Activated CD8-positive, alpha-beta memory T cell treated with anti-CD3 and anti-CD28 coated beads for 36 hours (primary cell): ENCODE results near the gene FOXA3. TPM values are rescaled to one million over a fixed set of nuclear protein-coding genes. Genes with fewer than 3 reads are reported as not detected.
"Not testable (repeated sequence)": the region's sequence is repeated elsewhere in the genome, so short reads cannot be mapped to it uniquely, and the experiment has no call there.

ENCODE experiments used
- CTCF ChIA-PET: fragments of 350-600 bp; sonication (Branson Sonifier 250); formaldehyde crosslinking; loops from one replicate; lab custom pipeline; 2021; ENCODE audit warnings: antibody characterized with exemption; lab: Charles Lee
- POLR2A ChIA-PET: fragments of 350-600 bp; sonication (Branson Sonifier 250); formaldehyde crosslinking; loops from one replicate; lab custom pipeline; 2021; ENCODE audit warnings: antibody characterized with exemption; lab: Charles Lee
- total RNA-seq, 2 experiments: library from RNA; stranded (reverse); gene quantifications; one replicate each; pipeline ENCODE4 v1.2.3, GENCODE V29; 2021

The FOXA3 gene
- total RNA-seq, 2 experiments from 2014 or later: 0.52 to 0.74 TPM

DNA sequence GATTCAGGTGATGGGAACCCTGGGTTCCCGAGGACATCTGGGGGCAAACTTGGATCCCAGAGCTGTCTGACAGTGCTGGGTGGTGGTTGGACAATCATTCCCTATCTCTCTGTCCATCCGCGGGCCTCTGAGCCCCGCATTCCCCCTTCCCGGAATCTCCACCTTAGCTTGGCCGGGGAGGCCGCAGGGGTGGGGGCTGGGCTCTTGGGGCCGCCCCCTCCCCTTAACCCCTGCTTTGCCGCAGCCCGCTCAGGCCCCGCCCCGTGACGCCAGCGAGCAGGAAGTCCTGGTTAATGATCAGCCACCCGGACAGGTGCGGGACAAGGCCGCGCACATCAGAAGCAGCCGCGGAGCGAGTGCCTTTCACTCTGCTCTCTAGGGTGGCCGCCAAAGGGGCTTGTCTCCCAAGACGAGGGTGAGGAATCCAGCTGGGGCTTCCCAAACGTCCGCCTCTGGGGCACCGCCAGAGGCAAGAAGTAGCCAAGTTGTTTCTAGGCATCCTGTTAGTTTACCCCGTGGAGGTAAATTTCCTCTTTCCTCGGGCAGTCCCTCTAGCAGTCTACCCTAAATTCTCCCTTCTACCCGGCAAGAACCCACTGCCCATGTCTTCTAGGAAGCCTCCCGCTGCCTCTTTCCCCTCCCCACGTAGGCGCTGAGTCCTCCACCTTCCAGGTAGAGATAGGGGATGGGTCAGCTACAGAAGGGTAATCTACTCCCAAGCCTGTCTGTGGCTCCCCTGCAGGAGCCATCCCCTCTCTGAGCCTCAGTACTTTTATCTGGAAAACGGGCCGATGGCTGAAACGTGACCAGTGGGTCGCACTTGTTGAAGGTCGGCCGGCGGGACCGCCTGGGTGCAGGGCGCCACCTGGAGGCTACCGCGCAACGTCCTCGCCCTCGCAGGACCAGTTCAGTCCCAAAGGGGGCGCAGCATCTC, 18.8 kb downstream of the FOXA3 start:
- CTCF ChIA-PET: interaction anchor here (0.5 to 5.2 kb wide), 13 partner anchors 10 to 512 kb away, joined by 3 to 65 read pairs (median 3); partner anchors contain the start of genes FOXA3, QPCTL and SYMPK

DNA sequence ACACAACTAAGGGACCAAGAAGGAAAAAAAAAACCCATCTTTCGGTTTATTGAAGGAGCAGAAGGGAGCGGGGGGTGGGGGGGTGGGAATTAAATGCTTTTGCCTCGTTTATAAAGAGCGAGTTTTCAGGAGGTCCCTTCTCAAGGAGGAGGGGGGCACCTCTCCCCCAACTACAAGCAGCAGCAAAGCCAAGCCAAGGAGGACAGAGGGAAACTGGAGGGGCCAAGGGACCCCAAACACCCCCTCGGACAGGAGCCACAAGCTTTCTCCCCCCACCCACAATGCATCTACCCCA, 19.4 kb downstream of the FOXA3 start:
- POLR2A ChIA-PET: no interaction called here

More for the DNA sequence above, 18.8 kb downstream of the FOXA3 start:
- POLR2A ChIA-PET: interaction anchor here (0.6 to 0.9 kb wide), 2 partner anchors 18 to 114 kb away, joined by 3 to 17 read pairs; partner anchors contain the start of gene SIX5

DNA sequence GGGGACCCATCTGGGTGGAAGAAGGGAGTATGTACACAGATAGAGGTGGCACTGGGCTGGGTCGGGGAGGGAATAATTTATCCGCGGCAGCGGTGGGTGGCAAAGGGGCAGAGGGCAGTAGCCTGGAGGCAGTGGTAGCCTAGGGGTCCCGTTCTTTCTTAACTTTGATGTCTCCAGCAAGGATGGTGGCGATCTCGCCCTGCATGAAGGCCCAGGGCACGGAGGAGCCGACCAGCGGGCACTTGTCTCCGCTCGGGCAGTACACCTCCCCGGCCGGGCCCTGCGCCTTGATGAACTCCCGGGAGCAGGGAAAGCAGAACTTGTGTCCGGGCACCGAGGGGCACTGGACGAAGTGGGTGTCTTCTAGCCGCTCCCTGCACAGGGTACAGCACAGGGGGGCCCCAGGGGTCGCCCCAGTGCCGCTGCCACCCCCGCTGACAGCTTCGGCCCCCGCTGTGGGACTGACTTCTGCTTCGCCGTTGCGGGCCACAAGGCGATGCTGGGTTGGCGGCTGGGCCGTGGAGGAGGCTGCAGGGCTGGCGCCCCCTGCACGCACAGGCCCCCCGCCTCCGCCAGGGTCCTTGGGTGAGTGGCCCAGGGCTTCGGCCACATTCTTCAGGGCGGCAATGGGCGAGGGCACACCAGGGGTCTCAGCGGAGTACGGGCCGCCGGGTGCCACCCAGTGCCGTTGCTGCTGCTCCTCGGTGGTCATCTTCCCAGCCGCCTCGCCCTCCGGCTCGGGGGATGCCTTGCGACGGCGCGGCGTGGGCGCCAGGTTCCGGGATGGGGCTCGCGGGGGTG, 20.0 kb downstream of the FOXA3 start:
- ChIA-PET CTCF (interaction anchor here (0.6 to 5.2 kb wide), 12 partner anchors 11 to 208 kb away, joined by 3 to 65 read pairs (median 4); partner anchors contain the start of genes FOXA3 and SYMPK), POLR2A (no interaction called here)

More for the DNA sequence above, 19.4 kb downstream of the FOXA3 start:
- CTCF ChIA-PET: interaction anchor here (0.6 to 5.2 kb wide), 11 partner anchors 11 to 184 kb away, joined by 3 to 65 read pairs (median 4); partner anchors contain the start of genes FOXA3 and SYMPK

DNA sequence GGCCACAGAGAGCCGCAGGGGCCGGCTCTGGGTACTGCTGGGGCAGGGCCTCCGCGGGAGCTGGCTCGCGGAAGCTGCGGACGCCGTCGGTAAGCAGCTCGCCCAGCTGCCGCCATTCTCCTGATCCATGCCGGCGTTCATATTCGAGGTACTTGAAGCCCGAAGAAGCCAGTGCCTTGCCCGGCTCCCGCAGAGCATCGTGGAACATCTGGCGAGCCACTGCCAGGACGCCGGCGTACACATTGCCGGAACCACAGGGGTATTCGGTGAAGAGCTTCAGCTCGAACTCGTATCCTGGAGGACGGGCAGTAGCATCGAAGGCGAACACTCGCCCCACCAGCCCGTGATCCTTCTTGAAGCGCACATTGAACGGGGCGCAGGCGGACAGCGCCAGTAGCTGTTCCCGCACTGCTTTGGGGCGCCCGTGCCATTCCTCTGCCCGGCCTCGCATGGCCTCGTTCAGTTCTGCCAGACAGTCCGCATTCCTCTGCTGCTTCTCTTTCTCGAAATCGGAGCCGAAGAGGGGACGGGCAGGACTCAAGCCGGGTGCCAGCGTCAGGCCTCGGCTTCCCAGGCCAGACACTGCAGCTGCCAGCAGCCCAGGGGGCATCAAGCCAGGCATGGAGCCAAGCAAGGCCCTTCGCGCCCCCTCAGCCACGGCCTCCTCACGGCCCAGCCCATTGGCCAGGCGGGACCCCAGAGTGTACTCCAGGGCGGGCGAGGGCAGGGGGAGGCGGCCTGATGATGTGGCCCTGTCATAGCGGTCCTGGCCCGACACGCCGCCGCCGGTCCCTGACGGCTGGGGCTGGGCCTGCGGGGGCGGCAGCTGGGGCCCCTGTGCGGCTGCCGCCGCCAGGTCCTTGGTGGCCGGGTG, 20.8 kb downstream of the FOXA3 start:
- POLR2A ChIA-PET: interaction anchor here (2.2 to 2.4 kb wide), 2 partner anchors 18 to 21 kb away, joined by 19 read pairs; partner anchors contain the start of genes FOXA3, MYPOP and SYMPK

DNA sequence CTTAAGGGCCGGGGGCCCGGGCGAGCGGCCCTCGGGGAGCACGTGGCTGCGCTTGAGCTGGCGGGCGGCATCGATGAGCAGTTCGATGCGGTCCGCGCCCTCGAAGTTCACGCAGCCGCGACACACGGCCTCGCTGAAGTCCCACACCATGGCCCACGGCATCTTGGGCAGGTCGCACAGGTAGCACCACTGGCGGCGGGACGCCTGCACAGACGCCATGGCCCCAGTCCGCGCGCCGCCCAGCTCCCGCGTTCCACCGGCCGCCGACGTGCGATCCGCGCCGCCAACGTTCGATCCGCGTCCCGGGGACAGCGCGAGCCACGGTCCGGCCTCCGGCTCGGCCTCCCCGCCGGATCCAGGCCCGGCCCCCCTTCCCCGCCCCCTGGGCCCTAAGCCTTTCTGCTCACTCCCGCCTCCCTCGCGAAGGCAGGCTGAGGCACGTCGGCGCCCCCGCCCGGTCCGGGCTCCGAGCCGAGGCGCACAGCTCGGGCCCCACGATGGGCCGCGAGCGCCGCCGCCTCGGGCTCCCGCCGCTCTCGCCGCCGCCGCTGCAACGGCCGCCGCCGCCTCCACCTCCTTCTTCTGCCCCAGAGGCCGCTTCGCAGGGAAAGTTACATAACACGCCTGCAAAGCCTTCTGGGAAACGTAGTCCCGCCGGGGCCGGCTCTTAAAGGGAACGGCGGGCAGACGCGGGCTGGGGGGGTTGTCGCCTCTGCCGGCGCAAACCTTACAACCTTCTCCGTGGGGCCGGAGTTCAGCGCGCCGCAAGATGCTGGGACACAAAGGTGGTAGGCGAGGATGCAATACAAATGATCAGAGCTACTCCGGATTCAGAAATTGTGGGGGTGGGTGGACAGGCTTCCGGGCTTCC, 21.7 kb downstream of the FOXA3 start, which contains the start of gene IRF2BP1:
Gene IRF2BP1 (minus strand): TSS at position 586 of the 871 bp plus-strand sequence. CDS start 367 bp downstream, at position 219.
- ChIA-PET CTCF (interaction anchor here (0.6 to 2.4 kb wide), 9 partner anchors 9 to 245 kb away, joined by 3 to 27 read pairs (median 4); partner anchors contain the start of genes FOXA3, MYPOP and SYMPK), POLR2A (interaction anchor here (0.5 to 2.4 kb wide), 5 partner anchors 9 to 194 kb away, joined by 4 to 19 read pairs (median 6); partner anchors contain the start of genes DMPK, FOXA3, MYPOP and QPCTL)

More for the DNA sequence above, 20.8 kb downstream of the FOXA3 start:
- CTCF ChIA-PET: interaction anchor here (0.5 to 2.4 kb wide), 8 partner anchors 8 to 209 kb away, joined by 3 to 27 read pairs (median 4); partner anchors contain the start of genes FOXA3, MYPOP and SYMPK

DNA sequence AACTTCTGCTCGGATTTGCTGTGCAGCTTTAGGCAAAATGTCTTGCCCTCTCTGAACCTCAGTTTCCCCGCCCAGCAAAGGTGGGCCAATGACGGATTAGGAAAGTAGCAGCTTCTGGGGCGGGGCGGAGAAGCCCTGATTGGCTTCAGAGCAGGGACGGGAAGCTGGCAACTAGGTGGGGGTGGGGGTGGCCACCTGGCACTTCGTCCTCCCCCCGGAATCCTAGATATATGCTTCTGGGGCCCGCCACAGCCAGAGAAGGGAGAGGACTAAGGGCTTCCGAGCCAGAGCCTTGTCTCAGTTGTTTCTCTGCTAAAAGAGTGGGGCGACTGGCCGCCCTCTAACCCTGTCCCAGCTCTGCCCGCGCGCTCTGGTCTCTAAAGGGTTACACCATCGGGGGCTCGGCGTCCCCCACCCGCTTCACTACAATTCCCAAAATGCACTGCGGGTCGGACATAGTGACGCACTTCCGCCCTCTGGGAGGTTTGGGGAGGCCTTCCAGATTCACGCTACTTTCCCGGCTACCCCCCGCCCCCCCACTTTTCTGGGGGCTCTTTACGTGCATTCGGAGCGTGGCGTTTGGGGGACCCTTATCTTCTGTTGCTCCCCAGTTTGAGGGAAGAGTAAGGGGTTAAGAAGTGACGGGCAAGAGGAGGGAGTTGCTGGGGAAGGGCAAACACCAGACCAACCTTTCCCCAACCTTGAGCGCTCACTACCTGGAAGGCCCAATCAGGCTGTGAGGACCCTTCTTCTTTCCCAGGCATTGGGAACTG, 22.5 kb downstream of the FOXA3 start:
- ChIA-PET CTCF (interaction anchor here (0.6 to 2.4 kb wide), 6 partner anchors 14 to 245 kb away, joined by 3 to 27 read pairs (median 4); partner anchors contain the start of genes FOXA3 and SYMPK), POLR2A (interaction anchor here (0.5 to 2.4 kb wide), 5 partner anchors 10 to 194 kb away, joined by 4 to 19 read pairs (median 6); partner anchors contain the start of genes DMPK, FOXA3, MYPOP and QPCTL)

DNA sequence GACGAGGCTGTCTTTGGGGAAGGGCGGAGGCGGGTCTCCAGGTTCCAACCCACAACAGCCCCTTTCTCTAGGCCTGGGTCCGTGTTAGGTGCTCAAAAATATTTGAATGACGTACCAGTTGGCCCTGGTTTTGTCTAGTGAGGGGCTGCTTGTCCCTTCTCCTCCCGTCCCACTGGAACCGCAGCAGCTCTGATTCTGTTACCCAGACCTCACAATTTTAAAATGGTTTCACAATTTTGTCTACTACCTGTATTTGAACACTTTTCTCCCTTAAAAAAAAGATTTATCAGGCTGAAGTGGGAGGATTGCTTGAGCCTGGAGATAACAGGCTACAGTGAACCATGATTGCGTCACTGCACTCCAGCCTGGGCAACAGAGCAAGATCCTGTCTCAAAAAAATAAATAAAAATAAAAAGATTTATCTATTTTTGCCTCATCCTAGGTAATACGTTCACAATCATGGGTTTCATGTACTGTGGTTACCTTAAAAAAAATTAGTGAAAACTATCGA, 23.1 kb downstream of the FOXA3 start:
- ChIA-PET CTCF (interaction anchor here (0.9 kb wide), 1 partner anchor 20 kb away, joined by 3 read pairs; no protein-coding TSS in a partner anchor), POLR2A (interaction anchor here (2.2 kb wide), 1 partner anchor 15 kb away, joined by 19 read pairs; the partner anchor contains the start of gene MYPOP)

DNA sequence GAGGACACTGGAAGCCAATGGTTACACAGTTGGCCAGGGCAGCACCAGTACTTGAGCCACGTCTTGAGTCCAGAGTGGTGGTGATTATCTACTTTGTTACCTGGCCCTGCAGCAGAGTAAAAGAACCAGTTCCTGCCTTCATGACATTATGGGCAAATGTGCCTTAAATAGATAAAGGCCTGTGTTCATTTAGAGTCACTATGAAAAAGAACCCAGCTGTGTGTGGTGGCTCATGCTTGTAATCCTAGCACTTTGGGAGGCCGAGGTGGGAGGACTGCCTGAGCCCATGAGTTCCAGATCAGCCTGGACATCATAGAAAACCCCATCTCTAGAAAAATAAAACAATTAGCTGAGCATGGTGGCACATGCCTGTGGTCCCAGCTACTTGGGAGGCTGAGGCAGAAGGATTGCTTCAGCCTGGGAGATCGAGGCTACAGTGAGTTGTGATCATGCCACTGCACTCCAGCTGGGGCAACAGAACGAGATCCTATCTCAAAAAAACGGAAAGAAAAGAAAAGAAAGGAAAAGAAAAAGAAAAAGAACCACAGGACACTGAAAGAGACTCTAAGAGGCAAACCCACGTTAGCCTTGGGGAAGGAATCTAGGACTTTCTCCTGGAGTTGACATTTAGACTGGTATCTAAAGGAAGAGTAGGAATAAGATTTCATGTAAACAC, 25.2 kb downstream of the FOXA3 start:
- CTCF ChIA-PET: interaction anchor here (0.8 kb wide), 1 partner anchor 90 kb away, joined by 3 read pairs; no protein-coding TSS in a partner anchor
- POLR2A ChIA-PET: no interaction called here

DNA sequence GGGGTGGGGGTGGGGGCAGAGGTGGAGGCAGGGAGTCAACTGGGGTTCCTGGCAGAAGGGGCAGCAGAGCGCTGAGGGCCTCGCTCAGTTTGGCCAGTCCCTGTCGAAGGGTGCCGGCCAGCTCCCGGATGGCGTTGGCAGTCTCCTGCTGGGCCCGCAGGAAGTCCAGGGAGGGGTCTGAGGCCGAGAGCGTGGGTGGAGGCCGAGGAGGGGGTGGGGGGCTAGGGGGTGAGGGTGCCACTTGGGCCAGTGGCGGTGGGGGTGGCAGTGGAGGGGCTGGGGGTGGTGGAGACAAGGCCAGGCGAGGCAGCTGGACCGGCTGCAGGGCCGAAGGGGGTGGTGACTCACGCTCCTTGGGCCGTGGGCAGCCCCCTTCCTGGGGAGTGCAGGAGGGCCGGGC, 26.8 kb downstream of the FOXA3 start:
- ChIA-PET POLR2A (no interaction called here), CTCF (no interaction called here)

DNA sequence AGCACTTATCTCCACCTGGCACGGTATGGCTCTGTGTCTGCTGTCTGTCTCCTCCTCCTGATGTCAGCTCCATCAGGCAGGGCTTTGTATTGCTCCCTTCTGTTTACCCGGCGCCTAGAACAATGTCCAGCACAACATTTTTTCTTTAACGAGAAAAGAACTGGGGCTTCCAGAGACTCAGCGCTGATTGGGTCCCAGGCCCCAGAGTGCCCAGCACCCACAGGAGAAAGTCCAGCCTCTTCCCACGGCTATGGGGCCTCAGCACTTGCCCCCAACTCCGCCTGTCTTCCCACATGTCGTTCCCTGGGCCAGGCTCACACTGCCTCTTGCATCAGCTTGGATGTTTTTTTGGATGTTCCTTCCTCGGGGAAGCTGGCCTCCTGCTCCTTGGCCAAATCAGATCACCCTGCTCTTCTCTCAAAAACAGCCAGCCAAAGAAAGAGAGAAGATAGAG, 31.4 kb downstream of the FOXA3 start:
- ChIA-PET POLR2A (no interaction called here), CTCF (no interaction called here)

DNA sequence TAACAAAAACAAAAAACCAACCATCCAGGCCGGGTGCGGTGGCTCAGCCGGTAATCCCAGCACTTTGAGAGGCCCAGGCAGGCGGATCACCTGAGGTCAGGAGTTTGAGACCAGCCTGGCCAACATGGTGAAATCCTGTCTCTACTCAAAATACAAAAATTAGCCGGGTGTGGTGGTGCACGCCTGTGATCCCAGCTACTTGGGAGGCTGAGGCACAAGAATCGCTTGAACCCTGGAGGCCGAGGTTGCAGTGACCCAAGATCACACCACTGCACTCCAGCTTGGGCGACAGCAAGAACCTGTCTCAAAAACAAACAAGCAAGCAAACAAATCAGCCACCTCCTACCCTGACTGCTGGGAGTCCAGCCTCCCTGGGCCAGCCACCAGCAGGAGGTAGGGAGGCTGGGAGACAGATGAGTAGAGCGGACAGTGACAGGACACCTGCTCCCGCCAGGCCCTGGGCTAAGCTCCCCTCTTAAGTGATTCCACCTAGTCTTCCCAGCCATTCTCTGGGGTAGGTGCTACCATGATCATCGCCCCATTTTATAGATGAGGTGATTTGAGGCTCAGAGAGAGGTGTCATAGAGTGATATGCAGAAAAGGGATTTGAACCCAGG, 32.0 kb downstream of the FOXA3 start:
- POLR2A ChIA-PET, CTCF ChIA-PET: not testable (repeated sequence)

DNA sequence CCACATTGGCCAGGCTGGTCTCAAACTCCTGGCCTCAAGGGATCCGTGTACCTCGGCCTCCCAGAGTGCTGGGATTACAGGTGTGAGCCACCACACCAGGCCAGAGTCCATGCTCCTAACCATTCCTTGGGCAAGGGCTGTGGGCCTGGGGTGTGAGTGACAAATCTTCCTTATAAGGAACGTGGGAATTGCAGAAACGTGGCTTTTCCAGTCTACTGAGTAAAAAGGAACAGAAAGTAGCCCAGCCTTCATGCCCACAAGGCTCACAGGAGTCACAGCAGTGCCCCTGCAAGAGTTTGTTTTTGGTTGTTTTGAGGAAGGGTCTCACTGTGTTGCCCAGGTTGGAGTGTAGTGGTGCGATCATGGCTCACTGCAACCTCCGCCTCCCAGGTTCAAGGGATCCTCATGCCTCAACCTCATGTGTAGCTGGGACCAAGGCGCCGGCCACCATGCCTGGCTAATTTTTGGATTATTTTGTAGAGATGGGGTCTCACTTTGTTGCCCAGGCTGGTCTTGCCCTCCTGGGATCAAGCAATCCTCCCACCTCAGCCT, 33.2 kb downstream of the FOXA3 start:
- POLR2A ChIA-PET: no interaction called here
- CTCF ChIA-PET: no interaction called here

DNA sequence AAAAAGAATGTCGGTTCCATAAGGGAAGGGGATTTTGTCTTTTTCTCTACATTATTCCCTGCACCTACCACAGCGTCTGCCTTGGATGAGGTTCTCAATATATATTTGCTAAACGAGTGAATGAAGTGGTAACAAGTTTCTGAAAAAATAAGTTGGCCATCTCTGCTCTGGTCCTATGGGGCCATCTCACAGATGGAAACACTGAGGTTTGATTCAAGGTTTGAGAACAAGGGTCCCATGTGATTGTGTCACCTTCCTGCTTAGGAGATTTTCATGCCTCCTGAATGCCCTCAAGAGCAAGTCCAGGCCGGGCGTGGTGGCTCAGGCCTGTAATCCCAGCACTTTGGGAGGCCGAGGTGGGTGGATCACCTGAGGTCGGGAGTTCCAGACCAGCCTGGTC, 35.1 kb downstream of the FOXA3 start:
- CTCF ChIA-PET: no interaction called here
- POLR2A ChIA-PET: no interaction called here

DNA sequence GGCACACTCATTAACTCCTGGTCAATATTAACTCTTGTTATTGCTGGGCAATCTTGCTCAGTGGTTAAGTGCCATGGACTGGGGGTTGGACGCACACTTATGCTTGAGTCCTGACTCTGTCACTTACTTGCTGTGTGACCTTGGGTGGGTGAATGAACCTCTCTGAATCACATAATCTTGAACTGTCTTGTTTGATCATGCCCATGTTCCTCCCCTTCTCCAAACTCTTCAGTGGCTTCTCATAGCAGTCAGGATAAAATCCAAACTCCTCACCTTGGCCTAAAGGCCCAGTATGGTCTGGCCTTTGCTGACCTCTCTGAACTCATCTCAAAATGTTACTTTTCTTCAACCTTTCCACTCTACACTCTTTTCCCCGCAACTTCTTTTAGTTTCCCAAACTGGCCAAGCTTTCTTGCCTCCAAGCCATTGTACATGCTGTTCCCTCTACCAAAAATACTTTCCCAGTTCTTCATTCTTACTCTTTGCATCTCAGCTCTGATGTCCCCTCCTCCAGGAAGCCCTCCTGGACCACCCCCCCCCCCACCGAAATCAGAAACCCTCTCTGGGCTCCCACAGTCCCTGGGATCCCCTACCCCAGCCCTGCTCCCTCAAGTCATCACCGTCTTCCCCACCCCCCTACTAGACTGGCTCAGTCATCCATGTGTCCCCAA, 35.9 kb downstream of the FOXA3 start:
- ChIA-PET POLR2A (interaction anchor here (0.6 kb wide), 1 partner anchor 545 kb away, joined by 4 read pairs; no protein-coding TSS in a partner anchor), CTCF (interaction anchor here (0.6 to 4.3 kb wide), 6 partner anchors 14 to 131 kb away, joined by 3 to 23 read pairs (median 4); partner anchors contain the start of genes FOXA3, IRF2BP1, SIX5 and SYMPK)
